Activated CD8-positive, alpha-beta memory T cell treated with anti-CD3 and anti-CD28 coated beads, Interleukin-2, amount 50 U/mL, for 48 hours (primary cell): ENCODE measurements around the gene PRDM4.

Source experiments
- DNase-seq: peaks from one replicate; pipeline ENCODE4 v3.0.0-alpha.2; 2020

PRDM4 gene

DNA sequence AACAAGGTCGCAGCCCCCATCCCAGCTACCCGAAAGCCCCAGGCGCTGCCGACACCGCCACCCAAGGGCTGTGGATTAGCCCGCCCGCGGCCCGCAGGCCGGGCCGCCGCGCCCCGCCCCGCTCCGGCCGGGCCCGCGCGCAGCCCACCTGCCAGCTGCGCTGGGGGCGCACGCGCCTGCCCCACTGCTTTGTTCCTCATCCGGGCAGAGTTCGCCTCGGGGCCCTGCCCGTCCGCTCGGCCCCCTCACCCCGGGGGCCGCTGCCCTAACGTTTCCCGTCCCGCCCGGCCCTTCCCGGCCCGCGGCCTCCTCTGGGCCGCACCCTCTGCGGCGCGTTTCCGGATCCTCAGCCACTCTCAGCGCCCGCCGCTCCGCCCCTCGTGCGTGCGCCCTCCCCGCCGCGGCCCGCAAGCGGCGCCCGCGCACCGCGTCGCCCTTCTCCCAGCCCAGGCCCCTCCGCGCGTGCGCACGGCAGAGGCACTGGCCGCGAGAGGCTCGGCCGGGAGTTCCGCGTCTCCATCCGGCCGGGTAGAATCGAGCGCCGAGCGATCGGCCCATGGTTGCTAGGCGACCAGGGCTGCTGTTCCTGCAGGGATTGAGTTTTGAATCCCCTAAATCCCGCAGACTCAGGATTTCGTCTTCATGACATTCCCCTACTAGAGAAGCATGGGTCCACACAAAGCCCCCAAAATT lies at the start of gene PRDM4:
Gene PRDM4, minus strand, starts transcription at position 329 of the 693 bp plus-strand sequence. CDS start 622 bp downstream, outside the sequence.
- DNase-seq: peak; percentile 92

GRCh38 chr12:107807471-107808150 lies 46.7 kb upstream of the PRDM4 start:
- no peak for DNase-seq

- no peak for DNase-seq
Measured at GRCh38 chr12:107805488-107806180, 44.7 kb upstream of the PRDM4 start.

DNA sequence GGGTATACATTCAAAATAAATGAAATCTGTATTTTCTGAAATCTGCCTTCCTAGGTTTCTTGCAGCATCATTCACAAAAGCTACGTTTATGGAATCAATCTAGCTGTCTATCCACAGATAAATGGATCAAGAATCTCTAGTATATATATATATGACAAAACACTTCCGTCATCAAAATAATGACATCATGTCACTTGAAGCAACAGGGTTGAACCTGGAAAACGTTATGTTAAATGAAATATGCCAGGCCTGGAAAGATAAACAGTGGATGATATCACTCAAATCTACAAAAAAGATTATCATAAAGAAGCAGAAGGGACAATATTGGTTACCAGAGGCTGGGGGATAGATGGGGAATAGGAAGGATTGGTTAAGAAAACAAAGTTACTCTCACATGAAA lies 42.2 kb upstream of the PRDM4 start:
- no peak for DNase-seq

DNA sequence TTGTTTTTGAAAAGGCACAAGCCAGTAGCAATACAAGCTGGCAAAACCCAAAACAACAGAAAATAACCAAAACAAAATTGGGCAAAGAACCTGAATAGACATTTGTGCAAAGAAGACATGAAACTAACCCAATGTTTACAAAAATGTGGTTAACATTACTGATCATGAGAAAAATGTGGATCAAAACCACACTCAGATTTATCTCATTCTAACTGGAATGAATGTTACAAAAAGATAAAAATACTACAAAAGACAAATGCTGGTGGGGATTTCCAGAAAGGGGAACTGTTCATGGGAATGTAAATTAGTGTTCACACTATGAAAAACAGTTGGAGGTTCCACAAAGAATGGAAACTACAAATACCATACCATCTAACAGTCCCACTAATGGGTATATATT lies 40.2 kb upstream of the PRDM4 start:
- DNase-seq: no peak

DNA sequence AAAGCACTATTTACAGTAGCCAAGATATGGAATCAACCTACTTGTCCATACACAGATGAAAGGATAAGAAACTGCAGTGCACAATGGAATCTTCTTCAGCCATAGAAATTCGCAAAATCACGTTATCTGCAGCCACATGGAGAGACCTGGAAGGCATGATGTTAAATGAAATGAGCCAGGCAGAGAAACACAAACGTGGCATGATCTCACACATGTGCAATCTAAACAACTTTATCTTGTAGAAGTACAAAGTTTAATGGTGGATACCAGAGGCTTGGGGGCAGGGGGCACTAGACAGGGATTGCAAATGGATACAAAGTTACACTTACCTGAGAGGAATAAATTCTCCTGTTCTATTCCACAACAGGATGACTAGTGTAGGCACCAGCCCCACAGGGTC lies 37.6 kb upstream of the PRDM4 start:
- DNase-seq: no peak

GRCh38 chr12:107794451-107794850 lies 33.5 kb upstream of the PRDM4 start:
- no peak for DNase-seq

GRCh38 chr12:107791465-107792089 lies 30.6 kb upstream of the PRDM4 start:
- no peak for DNase-seq

GRCh38 chr12:107788690-107789458 lies 27.9 kb upstream of the PRDM4 start:
- no peak for DNase-seq

DNA sequence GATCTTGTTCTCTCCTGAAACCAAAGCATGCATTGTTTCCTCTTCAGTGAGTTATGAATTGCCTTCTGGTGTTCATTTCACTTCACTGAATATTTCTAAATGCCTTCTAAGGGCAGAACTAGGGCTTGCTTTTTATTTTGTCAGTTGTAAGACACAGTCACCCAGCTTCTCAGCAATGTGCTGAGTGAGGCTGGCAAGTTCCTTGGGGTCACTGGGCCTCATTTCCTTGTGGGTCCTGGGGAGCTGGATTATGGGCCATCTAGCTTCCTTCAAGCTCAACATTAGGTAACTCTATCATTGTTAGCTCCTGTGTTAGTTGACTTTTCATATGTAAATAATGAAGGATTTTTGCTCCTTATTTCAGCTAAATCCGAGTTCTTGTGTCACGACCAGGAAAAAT lies 27.3 kb upstream of the PRDM4 start:
- no peak for DNase-seq

DNA sequence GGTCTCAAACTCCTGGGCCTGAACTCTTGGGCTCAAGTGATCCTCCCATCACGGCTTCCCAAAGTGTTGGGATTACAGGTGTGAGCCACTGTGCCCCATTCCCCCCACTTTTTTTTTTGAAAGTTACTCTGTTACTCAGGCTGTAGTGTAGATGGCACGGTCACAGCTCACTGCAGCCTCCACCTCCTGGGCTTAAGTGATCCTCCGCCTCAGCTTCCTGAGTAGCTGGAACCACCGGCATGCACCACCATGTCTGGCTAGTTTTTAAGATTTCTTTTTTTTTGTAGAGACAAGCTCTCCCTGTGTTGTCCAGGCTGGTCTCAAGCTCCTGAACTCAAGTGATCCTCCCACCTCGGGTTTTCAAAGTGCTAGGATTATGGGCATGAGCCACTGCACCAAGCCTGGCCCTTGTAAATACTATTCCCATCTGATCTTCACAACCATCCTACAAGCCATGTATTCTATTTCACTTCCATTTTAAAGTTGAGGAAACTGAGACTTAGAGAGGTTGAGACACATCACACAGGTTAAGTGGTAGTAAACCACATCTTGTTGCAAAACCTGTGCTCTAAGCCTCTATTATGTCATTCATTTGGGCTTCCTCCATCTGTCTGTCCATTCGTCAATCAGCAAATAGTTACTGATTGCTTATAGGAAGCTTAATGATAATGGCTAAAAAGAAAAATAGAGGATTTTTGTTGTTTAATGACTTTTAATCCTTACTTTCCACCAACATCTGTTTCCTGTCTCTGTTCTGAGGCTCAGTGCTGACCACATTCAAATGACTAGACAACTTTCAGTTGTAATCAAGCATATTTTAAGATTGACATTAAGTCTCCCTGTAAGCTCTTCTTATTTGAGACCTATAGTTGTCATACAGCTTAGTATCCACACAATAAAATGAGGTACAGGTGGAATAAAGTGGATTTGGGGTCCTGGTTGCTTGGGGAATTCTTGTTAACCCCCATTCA lies 22.8 kb upstream of the PRDM4 start:
- DNase-seq: no peak

- no peak for DNase-seq
Measured at GRCh38 chr12:107782067-107782466, 21.1 kb upstream of the PRDM4 start.

DNA sequence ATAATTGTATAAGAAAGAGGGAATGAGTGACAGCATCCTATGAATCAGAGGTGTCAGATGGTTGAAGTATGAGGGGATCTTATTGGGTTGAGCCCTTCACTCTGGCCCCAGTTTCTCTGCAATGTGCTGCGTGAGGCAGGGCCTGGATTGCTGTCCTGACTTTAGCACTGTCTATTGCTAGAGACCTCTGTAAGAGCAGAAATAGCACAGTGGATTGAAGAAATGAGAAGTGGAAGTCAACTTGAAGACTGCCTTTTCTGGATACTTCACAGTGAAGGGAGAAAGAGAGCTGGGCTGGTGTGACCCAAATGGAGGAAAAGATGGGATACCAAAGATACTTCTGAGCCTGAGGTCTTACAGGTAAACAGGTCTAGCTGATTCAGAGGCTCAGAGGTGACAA lies 19.4 kb upstream of the PRDM4 start:
- DNase-seq: no peak

- DNase-seq: no peak
Measured at GRCh38 chr12:107779077-107779831, 18.3 kb upstream of the PRDM4 start.

- DNase-seq: no peak
Measured at GRCh38 chr12:107778383-107779025, 17.6 kb upstream of the PRDM4 start.

DNA sequence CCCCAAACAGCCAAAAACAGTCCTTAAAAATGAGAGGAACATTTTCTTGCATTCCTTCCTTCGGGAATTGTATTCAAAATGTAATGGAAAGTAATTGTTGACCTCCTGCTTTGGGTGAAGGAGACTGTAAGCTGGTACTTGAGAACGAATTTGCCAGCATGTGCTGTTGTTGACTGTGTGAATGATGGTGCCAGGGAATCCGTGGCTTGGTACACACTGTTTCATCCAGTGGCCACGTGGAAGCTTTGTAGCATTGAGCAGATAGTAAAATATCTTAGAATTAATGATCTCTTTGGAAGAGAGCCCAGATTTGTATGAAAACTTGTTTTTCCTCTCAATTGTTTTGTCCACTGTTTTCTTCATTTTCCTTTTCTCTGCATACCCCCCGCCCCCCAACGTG lies 15.2 kb upstream of the PRDM4 start:
- no peak for DNase-seq

DNA sequence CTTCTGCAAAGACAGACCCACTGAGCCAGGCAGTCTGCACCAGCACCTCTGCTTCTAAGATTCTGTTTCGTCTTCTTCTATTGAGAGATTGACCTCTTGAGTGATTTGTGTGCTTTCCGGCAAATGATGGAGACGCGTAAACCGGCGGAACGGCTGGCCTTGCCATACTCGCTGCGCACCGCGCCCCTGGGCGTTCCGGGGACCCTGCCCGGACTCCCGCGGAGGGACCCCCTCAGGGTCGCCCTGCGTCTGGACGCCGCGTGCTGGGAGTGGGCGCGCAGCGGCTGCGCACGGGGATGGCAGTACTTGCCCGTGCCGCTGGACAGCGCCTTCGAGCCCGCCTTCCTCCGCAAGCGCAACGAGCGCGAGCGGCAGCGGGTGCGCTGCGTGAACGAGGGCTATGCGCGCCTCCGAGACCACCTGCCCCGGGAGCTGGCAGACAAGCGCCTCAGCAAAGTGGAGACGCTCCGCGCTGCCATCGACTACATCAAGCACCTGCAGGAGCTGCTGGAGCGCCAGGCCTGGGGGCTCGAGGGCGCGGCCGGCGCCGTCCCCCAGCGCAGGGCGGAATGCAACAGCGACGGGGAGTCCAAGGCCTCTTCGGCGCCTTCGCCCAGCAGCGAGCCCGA lies 14.3 kb upstream of the PRDM4 start:
- DNase-seq: peak; percentile 59

DNA sequence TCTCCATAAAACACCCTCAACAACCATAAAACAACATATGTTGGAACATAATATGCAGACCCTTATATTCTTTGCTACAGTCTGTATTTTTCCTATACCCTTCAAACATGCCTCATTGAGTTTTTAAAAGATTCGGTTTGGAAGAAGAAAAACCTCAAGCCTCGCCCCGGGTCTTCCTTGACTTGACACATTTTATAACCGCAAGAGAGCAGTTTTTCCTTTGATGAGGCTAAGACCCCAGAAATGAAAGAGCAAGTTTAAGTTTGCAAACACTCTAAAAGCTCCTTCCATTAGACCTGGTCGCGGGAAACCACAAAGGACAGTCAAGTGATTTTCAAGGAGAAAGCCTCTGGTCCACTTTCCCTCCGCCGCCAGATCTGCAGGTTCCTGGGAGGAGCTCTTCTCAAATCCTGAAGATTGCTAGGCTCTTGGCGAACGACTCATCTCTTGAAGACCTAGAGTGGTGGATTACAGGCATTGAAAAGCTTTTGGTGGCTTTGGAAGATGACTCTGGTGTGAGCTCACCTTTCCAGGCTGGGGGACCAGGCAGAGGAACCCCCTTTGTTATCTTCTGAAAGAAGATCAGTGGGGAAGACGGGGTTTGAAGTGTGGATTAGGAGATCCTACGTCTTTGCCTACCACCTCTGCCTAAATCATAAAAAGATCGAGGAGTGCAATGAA lies 13.6 kb upstream of the PRDM4 start, which contains the start of gene ASCL4:
Gene ASCL4, plus strand, starts transcription at position 356 of the 681 bp plus-strand sequence. CDS start 515 bp downstream, outside the sequence.
- DNase-seq: no peak

DNA sequence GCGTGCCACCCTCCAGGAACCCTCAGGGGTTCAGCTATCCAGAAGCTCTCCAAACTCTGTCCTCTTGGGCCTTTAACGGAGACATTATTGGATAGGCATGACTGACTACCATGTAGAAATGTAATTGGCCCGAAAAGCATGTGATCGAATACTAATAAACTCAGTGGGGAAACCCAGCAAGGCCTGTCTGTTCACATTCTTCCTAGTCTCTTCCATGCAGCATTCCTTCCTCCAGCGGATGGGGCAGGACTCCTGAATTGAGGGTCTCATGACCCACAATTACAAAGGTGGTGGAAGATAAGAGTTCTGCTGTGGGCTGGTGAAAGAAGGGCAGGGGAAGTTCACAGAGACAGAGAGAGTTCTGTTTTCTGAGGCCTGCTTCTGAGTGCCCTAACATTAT lies 6.5 kb upstream of the PRDM4 start:
- DNase-seq: no peak
